Activated CD4-positive, alpha-beta T cell treated with anti-CD3 and anti-CD28 coated beads, Interleukin-2, amount 50 U/mL, for 16 hours (primary cell): Measurements from ENCODE around the gene PARP9.
A peak's percentile ranks its signal among the peaks of the same experiment; 100 is the strongest.
"Not testable (repeated sequence)": the region's sequence is repeated elsewhere in the genome, so short reads cannot be mapped to it uniquely, and the experiment has no call there.

Experiments
- DNase-seq: peaks from one replicate; pipeline ENCODE4 v3.0.0-alpha.2; 2020

Gene PARP9

DNA sequence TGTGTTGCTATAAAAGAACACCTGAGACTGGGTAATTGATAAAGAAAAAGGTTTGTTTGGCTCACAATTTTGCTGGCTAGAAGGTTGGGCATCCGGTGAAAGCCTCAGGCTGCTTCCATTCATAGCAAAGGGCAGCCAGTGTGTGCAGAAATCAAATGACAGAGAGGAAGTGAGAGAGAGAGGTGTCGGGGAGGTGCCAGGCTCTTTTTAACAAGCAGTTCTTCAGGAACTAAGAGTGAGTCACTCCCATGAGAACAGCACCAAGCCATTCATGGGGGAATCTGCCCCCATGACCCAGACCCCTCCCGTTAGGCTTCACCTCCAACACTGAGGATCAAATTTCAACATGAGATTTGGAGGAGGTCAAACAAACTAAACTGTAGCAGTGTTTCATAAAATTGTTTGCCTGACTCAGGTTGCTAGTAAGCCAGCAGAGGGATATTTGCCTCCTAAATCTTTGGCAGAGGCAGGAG, 8.9 kb upstream of the PARP9 start:
- peak; percentile 57 for DNase-seq

DNA sequence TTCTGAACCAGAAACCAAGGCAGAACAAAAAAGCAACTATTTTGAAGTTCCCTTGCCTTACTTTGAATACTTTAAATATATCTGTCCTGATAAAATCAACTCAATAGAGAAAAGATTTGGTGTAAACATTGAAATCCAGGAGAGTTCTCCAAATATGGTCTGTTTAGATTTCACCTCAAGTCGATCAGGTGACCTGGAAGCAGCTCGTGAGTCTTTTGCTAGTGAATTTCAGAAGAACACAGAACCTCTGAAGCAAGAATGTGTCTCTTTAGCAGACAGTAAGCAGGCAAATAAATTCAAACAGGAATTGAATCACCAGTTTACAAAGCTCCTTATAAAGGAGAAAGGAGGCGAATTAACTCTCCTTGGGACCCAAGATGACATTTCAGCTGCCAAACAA, 4.7 kb upstream of the PARP9 start:
- DNase-seq: no peak

DNA sequence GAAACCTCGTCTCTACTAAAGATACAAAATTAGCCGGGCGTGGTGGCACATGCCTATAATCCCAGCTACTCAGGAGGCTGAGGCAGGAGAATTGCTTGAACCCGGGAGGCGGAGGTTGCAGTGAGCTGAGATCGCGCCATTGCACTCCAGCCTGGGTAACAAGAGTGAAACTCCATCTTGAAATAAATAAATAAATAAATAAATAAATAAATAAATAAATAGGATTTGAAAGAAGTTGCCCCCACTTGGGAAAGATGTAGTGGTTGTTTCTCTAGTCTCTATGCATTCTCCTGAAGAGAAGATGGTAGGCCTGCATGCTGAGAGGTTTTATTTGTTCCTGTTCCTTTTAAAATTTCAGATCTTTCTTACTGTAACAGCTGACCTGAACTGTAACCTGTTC, 4.0 kb upstream of the PARP9 start:
- DNase-seq: not testable (repeated sequence)

DNA sequence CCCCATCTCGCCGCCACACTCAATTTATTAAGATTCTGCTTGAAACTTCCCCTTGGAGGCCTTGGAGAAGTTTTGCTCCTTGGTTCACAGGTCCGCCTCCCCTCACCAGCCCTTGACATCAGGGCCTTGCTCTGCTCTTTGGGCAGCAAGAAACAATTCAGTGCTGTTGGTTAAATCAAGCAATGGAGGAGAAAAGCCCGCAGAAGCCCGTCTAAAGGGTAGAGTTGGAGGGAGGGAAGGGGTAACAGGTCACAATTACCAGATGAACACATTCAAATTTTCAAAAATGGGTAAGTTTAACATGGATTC, 429 bp downstream of the PARP9 start:
- peak; percentile 24 for DNase-seq

DNA sequence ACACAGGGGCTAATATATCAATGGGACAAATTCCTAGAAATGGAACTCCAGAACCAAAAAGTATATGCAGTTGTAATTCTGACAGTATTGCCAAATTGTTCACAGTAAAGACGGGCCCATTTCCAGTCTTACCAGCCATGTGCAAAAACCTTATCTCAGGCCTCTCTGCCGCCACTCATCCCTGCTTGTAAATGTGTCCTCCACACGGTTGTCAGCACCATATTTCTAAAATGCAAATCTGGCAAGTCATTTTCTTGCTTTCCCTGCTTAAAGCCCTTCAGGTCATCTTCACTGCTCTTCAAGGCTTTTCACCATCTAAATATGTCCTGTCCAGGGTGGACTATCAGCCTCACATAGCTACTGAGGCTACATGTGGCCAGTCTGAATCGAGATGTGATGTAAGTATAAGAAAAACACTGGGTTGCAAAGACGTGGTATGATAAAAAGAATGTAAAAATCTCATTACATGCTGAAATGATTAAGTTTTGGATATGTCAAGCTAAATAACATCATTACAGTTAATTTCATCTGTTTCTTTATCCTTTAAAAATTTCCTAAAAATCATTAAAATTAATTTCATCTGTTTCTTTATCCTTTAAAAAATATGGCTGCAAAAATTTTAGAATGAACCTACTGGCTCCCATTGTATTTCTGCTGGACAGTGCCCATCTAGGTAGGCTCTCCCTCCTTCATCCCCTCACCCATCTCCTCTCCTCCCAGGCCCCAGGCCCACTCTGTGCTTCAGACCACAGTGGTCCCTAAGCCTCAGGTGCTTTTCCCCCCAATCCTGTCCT, 980 bp downstream of the PARP9 start:
- no peak for DNase-seq

DNA sequence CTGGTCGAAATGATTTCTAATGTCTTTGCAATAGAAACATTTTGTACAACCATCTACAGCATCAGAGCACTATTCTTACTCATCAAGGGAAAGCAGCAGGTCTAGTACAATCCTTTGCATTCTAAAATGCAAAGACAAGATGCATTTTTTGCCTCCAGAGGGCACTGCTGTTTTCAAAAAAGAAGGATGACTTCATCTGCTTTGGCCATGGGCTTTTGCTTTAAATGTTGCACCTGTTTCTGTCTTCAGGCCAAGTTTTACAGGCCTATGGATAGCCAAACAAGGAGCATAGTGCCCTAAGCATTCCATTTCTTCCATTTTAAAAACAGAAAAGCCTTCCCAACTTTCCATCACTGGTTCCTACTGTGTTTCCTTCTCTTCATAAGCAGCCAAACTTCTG, 3.4 kb downstream of the PARP9 start:
- peak; percentile 76 for DNase-seq

DNA sequence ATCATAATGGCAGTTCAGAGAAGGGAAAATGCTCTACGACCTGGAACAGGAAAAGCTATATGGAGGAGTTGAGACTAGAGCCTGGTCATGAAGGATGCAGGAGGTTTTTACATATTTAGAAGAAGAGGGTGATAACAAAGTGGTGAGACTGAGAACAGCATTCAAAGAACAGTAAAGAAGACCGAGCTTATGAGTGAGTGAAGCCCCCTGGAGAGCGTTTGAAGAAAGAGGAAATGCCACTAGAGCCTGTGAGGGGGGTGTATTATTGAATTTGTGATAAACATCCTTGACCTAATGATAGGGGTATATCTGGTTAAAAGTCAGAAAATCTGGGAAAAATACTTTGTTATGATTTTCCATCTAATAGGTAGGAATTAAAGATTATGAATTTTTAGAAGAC, 4.2 kb downstream of the PARP9 start:
- no peak for DNase-seq

DNA sequence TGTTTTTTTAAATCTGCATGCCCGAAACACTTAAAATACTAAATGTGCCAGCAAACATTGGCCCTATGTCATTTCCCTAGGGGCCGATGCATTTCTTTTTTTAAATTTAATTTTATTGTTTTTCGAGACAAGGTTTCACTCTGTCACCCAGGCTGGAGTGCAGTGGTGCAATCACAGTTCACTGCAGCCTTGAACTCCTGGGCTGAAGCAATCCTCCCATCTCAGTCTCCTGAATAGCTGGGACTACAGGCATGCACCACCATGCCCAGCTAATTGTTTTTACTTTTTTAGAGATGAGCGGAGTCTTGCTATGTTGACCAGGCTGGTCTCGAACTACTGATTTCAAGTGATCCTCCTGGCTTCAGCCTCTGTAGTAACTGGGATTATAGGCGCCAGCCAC, 5.5 kb downstream of the PARP9 start:
- DNase-seq: no peak

DNA sequence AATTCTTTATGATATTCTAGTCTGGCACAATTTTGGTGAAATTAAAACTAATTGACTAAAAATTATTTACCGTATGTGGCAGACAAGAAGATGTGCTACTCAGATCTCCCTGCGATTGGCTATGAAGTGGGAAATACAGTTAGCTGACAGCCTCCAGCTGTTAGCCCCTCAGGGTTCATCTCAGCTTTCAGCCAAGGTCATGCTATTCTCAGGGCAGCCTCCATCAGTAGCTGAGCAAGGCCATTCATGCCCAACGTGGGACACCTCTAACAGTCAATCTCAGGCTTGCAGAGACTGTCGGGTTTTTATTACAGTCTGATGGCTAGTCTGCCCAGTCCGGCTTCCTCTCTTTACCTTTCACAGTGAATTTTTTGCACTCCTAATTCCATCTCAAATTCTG, 6.7 kb downstream of the PARP9 start:
- no peak for DNase-seq

DNA sequence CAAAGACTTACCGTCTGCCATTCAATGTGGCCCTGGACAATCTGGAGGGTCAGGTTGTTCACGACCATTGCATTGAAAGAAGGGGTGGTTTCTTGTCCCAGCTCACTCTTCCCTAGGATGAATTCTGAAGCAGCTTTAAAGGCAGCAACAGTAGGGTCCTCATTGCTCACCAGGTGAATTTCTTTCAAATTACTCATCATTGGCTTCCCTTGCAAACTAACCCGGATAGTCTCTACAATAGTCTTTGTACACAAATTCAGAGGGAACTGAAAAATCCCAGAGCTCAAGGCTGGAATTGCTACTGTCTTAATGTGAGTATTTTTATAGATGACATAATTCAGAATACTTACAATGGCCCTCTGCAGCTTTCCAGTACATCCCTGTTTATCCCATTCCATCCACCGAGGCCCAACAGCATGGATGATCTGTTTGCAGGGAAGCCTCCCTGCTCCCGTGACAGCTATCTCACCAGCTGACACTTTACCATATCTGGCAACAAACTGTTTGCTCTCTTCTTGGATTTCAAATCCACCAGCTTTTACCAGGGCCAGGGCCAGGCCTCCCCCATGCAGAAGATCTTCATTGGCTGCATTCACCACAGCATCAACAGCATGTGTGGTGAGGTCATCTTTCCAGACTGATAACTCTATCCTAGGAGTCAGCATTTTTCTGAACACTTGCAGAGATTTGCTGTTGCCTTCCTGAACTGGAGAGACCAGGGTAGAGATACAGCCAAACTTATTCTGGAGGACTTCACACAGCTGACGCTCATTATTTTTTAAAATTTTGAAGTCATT, 8.6 kb downstream of the PARP9 start:
- DNase-seq: no peak

DNA sequence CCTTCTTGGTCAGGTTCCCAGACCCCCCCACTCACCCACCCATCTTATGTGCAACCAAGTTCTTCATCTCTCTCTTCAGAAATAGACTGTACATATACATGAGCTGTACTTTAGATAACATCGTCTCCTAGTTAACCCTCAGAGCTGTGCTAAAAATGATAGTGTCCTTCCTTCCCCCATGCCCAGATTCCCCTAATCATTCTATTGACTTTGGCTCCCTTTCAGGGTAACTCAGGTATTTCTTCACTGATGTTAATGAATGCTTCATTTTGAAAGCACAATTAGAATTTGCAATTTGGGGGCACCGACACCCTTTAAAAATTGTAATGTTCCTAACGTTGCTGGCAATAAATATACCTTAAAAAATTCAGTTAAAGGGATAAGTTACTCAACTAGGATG, 10.9 kb downstream of the PARP9 start:
- DNase-seq: no peak

DNA sequence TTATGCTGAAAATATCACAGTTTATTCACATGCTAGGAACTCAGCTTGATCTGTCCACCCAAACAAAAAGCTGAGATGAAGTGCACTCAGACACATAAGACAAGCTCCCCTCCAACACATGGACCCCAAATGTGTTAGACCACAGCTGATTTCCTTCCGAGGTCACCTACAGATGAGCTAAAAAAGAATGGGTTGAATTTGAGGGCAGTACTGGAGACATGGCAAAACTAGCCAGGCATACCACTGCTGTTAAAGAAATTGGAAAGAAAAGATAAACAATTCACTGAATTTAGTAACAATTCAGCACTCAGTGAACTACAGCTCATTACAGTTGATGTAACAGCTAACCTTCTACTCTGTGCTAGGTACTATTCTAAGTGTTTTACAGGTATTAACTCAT, 15.5 kb downstream of the PARP9 start:
- no peak for DNase-seq

DNA sequence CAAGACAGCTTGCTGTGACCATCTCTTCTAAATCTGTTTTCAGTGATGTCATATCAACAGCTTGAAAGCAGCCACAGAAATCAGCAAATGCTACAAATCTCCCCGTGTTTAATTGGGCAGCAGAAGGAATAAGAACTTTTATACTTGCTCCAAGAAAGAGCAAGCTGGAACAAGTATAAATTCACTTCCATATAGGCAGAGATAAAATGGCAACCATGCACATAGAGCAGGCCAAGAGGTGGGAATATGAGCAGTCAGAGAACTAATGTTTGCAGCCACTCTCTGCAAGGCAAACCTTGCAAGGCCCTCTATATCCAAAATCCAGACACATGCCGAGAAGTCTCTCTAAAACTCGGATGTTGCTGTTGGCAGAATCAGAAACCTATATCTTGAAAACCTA, 16.0 kb downstream of the PARP9 start:
- DNase-seq: no peak

DNA sequence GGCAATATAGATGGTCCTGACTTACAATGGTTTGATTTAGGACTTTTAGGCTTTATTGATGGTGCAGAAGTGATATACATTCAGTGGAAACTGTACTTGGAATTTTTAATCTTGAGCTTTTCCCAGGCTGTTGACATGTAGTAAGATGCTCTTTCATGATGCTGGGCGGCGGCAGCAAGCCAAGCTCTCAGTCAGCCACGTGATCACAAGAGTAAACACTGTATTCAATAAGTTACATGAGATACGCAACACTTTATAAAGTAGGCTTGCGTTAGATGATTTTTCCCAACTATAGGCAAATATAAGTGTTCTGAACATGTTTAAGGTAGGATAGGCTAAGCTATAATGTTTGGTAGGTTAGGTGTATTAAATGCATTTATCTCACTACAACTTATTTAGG, 17.9 kb downstream of the PARP9 start:
- DNase-seq: no peak

DNA sequence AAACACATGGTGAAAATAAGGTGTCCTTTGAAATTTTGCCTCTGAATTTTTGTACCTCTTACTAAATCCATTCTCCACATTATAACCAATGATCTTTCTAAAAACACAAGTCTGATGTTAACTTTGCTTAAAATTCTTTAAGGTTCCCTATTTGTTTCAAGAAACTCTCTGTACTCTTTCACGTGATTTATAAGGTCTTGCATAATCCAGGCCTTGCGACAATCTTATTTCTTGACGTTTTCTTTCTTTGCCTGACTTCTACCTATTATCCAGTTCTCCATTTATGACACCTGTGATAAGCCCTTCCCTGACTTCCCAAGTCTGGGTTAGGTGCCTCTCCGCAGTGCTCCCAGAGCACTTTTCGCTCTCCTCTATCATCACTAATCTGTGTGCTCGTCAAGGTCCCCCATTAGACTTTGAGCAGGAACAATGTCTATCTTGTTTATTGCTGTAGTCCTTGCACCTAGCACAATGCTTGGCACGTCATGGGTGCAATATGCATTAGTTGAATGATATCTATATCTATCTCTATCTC, 25.1 kb downstream of the PARP9 start:
- no peak for DNase-seq

DNA sequence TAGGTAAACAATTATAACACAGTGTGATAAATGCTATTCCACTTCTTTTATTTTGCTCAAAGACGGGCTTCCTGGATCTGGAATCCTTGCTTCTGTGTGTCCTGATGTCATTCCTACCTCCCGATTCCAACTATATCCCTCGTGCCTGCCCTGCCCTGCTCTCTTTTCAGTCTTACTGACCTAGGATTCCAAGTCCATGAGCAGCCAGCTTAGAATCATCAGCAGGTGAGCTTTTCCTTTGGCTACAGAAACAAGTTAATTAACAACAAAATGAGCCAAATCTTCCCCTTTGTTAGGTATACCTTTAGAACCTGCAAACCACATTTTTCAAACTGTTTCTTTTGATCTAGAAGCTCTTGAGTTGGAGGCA, 27.5 kb downstream of the PARP9 start:
- DNase-seq: no peak

DNA sequence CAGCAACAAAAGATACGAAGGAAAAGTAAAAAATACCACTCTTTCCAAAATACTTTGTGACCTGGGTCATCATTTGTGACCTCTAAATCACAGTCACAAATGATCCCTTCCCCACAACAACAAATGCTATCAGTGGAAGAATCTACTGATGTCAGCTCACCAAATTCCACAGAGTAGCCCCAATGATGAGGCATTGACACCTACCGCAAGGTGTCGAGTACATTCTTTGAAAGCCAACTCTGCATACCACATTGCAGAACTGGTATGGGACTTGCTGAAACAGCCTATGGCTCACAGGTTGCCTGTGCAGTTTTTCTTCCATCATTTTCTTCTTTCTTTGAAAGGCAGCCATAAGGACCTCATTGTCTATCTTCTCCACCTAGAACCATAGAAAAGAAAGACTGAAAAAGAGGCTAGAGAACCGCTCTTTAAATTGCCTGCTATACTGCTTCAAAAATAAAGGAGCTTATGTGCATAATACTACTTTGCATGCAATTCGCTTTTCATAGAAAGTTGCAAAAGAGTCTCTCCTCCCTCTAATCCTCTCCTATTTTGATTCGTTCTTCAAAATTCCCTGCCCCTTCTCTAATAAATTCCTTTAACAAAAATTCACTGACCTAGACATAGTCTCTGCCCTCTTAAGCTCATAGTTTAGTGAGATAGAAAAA, 28.0 kb downstream of the PARP9 start:
- no peak for DNase-seq

DNA sequence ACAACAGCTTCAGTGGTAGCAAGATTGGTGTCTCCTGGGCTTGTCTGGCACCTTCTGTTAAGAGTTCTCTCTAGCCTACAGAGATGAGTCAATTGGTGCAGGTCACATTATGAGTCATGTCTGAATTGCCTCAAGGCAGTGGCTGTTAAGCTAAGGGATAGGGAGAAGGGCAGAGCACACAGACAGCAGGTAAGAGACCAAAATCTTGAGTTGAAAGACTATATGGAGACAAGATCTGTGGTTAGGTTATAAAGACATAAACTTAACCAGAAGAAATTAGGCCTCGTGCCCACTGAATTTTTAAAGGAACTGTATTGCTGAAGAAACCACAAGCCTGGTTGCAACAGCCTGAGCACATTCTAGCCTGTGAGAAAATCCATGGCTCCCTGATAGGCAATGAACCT, 30.2 kb downstream of the PARP9 start:
- peak; percentile 94 for DNase-seq

DNA sequence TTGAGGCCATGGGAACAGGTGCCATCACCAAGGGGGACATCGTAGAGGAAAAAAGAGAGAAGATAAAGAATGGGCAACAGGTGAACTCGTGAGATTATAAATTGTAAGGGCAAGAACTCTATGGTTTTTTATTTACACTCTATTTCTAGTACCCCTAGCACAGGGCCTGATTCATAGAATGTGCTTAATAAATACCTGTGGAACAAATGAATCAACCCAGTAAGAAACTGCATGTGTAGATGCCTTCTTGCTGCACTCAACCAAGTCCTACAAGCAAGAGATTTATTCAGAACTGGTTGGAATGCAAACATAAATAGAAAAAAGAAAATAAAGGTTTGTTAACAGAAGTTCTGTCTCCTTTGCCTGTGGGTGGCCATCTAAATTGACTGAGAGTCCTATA, 30.6 kb downstream of the PARP9 start:
- peak; percentile 14 for DNase-seq

DNA sequence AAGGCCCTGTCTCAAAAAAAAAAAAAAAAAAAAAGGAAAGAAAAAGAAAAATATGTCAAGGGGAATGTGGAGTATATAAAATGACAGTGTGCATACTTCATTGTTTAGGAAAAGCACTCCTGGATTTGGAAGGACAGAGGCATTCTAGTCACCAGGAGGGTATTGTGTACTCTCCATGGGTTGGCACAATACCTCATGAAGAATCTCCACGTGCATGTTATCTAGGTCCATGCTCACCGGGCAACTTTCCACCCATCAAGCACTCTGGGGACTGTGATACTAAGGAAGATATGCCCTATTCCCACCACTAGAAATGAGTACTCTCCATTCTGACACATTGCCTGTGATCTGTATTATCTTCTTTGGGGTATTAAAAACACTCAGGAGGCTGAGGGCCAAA, 33.9 kb downstream of the PARP9 start:
- DNase-seq: no peak

DNA sequence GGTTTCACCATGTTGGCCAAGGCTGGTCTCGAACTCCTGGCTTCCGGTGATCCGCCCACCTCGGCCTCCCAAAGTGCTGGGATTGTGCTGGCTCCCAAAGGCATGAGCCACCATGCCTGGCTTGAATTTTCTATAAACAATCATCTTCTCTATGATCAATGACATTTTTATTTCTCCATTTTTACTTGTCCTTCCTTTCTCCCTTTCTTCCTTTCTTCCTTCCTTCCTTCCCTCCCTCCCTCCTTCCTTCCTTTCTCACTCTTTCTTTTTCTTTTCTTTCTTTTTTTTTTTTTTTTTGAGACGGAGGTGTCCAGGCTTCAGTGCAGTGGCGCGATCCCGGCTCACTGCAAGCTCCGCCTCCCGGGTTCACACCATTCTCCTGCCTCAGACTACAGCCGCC, 40.8 kb downstream of the PARP9 start:
- no peak for DNase-seq

DNA sequence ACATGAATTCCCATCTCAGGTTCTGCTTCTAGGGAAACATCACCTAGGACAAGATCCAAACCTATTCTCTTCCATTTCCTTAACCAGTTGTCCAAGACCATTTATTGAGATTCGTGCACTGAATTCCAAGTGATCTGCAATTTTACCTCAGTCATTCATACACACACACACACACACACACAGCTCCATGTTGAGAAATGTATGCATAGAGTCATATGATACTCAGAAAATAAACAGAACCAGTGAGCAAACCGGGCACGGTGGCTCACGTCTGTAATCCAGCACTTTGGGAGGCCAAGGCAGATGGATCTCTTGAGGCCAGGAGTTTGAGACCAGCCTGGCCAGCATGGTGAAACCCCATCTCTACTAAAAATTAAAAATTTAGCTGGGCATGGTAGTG, 43.2 kb downstream of the PARP9 start:
- DNase-seq: no peak

DNA sequence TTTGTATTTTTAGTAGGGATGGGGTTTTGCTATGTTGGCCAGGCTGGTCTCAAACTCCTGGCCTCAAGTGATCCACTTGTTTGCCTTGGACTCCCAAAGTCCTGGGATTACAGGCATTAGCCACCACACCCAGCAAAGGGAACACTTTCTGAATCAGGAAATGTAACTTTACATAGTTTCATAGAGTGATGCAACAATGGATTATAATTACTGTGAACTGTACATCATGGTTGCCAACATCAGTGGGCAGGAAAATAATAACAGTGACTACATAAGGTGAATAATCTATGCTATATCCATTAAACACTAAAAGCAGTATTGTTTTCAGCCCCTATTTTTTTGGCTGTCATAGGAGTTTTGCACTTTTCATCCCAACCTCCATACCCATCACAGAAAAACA, 44.4 kb downstream of the PARP9 start:
- DNase-seq: no peak

DNA sequence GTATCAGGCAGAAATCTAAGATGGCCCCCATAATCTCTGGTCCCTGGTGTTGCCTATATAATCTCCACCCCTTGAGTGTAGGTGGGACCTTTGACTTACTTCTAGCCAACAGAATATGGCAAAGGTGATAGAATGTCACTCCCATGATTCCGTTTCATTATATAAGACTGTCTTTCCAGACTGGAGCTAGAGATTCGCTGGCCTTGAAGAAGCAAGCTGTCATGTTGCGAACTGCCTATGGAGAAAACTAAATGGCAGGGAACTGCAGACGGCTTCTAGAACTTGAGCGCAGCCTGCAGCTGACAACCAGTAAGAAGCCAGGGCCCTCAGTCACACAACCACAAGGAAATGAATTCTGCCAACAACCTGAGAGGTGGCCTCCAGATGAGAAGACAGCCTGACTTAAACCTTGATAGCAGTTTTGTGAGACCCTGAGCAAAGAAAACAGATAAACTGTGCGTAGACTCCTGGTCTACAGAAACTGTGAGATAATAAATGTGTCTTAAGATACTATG, 47.2 kb downstream of the PARP9 start:
- DNase-seq: no peak
